Renal cortical epithelial cell (primary cell): ENCODE data around the gene CRYZL1. TPM values are rescaled to one million over a fixed set of nuclear protein-coding genes. Genes with fewer than 3 reads are reported as not detected.

Experiments
- DNase-seq: peaks from one replicate; pipeline ENCODE4 v3.0.0-alpha.2; 2011; ENCODE audit warnings: low read depth
- total RNA-seq: library from RNA; depleted of rRNA; stranded (reverse); fragments of >200 nt; gene quantifications from 2 replicates; pipeline ENCODE4 v1.2.3, GENCODE V29; 2014

Gene CRYZL1
- total RNA-seq, 1 donor from 2014 or later: 66.4 TPM

- no peak for DNase-seq
Measured at GRCh38 chr21:33541105-33541711, 100.3 kb downstream of the CRYZL1 start.

- no peak for DNase-seq
Measured at GRCh38 chr21:33540711-33541104, 100.8 kb downstream of the CRYZL1 start.

GRCh38 chr21:33539616-33540015, 101.9 kb downstream of the CRYZL1 start:
- DNase-seq: no peak

Other genes starting within 250 kb of the CRYZL1 start
- gene IFNGR2, start 238.3 kb downstream of the CRYZL1 start, total RNA-seq: 57.3 and 105 TPM in 2 replicates
- 44.1 and 50.8 TPM in 2 replicates for gene TMEM50B, start 161.8 kb downstream of the CRYZL1 start, total RNA-seq
- 1.9 and 4.2 TPM in 2 replicates for gene DNAJC28, start 150.0 kb downstream of the CRYZL1 start, total RNA-seq
- gene GART, start 99.6 kb downstream of the CRYZL1 start, total RNA-seq: 112 and 137 TPM in 2 replicates
- gene SON, start 98.7 kb downstream of the CRYZL1 start, total RNA-seq: 114 and 301 TPM in 2 replicates
- gene DONSON, start 53.1 kb downstream of the CRYZL1 start, total RNA-seq: 13.0 and 13.7 TPM in 2 replicates
- 28.5 and 132 TPM in 2 replicates for gene ITSN1, start 760 bp upstream of the CRYZL1 start, total RNA-seq